DMS114 treated with DMSO at 0.1 percent for 48 hours (cell line): ENCODE data around the gene WSB1.
A peak's percentile ranks its signal among the peaks of the same experiment; 100 is the strongest.
"Not testable (repeated sequence)": the region's sequence is repeated elsewhere in the genome, so short reads cannot be mapped to it uniquely, and the experiment has no call there.

ENCODE experiments used
- DNase-seq: peaks from one replicate; lab custom pipeline; 2025; ENCODE audit not compliant: unreplicated experiment; lab: John Stamatoyannopoulos, UW

The WSB1 gene, protein sequence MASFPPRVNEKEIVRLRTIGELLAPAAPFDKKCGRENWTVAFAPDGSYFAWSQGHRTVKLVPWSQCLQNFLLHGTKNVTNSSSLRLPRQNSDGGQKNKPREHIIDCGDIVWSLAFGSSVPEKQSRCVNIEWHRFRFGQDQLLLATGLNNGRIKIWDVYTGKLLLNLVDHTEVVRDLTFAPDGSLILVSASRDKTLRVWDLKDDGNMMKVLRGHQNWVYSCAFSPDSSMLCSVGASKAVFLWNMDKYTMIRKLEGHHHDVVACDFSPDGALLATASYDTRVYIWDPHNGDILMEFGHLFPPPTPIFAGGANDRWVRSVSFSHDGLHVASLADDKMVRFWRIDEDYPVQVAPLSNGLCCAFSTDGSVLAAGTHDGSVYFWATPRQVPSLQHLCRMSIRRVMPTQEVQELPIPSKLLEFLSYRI

DNA sequence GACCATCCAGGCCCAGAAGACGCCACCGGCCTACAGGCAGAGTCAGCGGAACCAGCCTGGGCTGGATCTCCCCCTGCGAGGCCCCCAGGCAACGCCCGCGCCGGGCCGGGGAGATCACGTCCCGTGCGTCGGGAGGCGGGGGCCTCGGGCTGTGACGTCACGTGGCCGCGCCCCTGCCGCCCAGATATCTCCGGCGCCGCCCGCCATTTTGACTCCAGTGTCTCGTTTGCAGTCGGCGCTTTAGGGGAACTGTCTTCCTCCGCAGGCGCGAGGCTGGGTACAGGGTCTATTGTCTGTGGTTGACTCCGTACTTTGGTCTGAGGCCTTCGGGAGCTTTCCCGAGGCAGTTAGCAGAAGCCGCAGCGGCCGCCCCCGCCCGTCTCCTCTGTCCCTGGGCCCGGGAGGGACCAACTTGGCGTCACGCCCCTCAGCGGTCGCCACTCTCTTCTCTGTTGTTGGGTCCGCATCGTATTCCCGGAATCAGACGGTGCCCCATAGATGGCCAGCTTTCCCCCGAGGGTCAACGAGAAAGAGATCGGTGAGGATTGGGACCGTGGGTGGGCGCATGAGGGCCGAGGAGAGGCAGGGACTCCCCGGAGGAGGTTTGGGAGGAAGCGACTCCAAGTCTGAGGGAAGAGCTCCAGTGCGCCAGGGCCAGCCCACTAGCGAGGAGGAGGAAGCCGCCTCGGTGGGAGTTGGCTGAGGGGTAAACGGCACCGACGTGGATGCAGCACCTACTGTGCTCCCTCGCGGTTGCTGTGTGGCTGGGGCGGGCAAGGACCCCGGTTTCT lies at the start of gene WSB1:
Gene WSB1 (plus strand): TSS at position 217 of the 791 bp plus-strand sequence. CDS start 282 bp downstream, at position 499.
- peak; percentile 83 for DNase-seq

GRCh38 chr17:27244491-27245223 lies 49.3 kb upstream of the WSB1 start:
- DNase-seq: no peak

GRCh38 chr17:27245230-27245696 lies 48.7 kb upstream of the WSB1 start:
- peak; percentile 52 for DNase-seq

DNA sequence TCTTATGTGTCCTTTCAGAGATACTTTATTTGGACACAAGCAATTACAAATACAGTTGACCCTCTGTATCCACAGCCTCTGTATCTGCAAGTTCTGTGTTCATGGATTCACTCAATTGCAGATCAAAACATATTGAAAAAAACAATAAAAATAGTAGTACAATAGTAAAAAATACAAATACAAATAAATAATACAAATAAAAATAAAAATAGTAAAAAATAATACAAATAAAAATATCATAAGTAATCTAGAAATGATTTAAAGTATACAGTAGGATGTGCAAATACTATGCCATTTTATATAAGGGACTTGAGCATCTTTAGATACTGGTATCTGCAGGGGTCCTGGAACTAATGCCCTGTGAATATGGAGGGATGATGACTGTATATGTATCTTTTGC lies 47.4 kb upstream of the WSB1 start:
- no peak for DNase-seq

DNA sequence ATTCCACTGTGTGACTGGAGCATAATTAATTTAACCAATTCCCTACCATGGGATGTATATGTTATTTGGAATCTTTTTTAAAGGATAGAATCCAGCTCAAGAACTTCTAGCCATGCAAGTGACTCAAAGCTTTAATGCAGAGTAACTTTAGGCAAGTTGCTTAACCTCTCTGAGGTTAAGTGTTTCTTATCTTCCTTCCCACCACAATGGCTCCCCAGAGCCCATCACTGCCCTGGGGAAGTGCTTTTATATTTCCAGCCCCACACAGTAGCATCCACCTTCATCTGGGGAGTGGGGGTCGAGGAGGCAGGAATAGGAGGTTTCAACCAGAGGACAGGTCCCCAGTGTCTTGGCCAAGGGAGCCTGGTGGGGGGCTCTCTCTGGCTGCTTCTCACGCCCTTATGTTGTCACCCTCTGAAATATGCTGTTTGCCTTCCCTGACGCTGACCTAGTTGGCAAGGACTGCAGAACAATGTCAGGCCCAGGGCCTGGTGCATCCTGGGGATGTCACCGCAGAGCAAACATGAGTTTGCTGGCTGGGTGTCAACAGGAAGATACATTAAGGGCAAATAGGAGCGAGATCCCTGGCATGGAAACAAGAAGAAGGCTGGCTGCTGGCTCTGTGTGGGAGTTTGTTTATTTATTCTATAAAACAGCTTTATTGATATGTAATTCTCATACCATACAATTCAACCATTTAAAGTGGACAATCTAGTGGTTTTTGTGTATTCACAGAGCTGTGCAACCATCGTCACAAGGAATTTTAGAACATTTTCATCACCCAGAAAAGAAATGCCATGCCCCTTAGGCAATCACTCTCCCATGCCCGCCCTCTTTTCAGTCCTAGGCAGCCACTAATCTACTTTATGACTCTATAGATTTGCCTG lies 46.6 kb upstream of the WSB1 start:
- no peak for DNase-seq

GRCh38 chr17:27247958-27248342 lies 46.0 kb upstream of the WSB1 start:
- DNase-seq: no peak

DNA sequence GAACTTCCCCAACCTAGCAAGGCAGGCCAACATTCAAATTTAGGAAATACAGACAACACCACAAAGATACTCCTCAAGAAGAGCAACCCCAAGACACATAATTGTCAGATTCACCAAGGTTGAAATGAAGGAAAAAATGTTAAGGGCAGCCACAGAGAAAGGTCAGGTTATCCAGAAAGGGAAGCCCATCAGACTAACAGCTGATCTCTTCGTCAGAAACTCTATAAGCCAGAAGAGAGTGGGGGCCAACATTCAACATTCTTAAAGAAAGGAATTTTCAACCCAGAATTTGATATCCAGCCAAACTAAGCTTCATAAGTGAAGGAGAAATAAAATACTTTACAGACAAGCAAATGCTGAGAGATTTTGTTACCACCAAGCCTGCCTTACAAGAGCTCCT lies 43.1 kb upstream of the WSB1 start:
- not testable (repeated sequence) for DNase-seq

GRCh38 chr17:27254802-27255201 lies 39.1 kb upstream of the WSB1 start:
- not testable (repeated sequence) for DNase-seq

DNA sequence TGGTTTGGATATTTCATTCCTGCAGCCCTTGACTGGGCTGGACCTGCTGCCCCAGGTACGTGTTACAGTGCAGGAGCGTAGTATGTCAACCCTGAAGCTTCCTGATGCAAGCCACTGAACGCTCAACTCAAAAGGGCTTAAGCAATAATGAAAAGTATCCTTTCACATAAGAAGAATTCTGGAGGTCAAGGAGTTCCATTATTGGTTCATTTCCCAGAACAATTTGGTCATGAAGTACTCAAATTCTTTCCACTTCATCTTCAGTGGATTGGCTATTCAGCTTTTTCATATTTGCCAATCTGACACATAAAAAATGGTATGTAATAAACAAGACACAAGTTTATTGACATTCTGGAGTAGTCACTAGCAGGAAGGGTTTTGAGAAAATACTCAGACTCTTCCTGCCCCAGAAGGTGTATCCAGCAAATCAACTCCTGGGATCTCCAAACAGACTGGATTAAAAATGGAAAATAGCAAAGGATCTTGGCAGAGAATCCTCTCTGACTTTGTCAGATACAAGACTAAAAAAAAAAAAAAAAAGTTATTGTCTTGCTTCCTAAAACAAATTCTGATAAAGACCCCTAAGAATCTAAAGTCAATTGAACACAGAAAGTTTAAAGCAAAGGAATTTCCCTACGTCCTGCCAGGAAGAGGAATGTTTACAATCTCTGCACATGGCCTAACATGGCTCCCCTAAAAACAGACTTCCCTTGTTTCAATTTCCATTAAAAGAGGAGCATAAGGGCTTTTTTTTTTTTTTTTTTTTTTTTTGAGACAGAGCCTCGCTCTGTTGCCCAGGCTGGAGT lies 37.5 kb upstream of the WSB1 start:
- DNase-seq: no peak

DNA sequence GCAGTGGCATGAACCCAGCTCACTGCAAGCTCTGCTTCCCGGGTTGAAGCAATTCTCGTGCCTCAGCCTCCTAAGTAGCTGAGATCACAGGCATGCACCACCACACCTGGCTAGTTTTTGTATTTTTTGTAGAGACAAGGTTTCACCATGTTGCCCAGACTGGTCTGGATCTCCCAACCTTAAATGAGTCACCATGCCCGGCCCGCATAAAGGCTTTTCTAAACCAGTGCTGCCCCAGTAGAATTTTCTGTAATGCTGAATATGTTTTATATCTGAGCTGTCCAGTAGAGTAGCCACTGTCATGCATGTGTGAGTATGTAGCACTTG lies 36.9 kb upstream of the WSB1 start:
- no peak for DNase-seq

GRCh38 chr17:27259356-27259755 lies 34.6 kb upstream of the WSB1 start:
- no peak for DNase-seq

DNA sequence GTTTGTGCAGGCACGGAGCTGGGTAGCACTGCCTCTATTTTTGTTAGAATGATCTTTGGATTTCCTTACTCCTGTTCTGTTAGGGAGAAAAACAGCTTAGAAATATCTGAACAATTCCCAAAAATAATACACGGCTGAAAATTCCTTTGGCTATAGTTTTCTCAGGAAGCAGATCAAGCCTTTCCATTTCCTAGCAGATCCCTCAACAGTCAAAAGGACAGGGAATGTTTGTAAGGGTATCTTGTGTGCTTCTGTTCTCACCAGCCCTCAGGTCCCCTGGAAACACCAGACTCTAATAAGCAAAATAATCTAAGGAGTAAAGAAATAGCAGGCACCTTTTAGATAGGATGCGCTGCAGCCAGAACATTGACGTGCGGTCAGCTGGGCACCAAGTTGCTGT lies 30.5 kb upstream of the WSB1 start:
- no peak for DNase-seq

DNA sequence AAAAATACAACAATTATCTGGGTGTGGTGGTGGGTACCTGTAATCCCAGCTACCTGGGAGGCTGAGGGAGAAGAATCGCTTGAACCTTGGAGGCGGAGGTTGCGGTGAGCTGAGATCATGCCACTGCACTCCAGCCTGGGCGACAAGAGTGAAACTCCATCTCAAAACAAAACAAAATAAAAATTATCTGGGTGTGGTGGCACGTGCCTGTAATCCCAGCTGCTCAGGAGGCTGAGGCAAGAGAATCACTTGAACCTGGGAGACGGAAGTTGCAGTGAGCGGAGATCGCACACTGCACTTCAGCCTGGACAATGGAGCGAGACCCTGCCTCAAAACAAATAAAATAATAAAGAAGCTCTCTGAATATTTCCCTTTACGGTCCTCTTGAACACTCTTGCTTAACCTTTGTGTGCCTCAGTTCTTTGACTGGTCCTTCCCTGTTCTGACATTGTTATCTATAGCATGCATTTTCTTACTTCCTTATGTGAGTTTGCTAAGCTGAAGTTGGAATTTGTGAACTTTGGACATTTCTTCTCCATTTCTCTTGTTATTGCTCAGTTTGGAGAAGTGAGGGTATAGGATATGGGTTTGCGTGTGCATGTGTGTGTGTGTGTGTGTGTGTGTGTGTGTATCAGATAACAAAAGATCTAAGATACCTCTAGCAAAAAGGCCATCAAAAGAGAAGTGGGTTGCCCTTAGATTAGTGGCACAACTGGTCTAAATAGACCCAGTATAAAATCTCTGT lies 29.7 kb upstream of the WSB1 start:
- DNase-seq: no peak

- DNase-seq: no peak
Observed at GRCh38 chr17:27265333-27265732, 28.6 kb upstream of the WSB1 start.

DNA sequence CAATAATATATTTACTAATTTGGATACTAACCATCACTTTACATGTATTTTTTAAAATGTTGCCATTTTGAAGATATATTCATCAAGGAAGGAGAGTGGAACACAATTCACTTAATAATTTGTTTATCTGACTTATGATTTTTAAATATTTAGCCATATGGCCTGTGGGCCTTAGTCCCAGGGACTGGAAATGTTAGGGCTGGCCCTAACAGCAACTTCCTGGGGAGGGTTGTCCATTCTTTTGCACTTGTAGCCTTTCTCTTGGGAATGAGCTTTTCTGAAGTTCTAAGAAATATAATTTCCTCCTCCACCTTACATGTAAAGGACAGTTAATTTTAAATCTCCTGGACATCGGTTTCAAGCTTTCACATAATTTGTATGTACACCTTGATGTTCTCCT lies 27.7 kb upstream of the WSB1 start:
- DNase-seq: no peak

DNA sequence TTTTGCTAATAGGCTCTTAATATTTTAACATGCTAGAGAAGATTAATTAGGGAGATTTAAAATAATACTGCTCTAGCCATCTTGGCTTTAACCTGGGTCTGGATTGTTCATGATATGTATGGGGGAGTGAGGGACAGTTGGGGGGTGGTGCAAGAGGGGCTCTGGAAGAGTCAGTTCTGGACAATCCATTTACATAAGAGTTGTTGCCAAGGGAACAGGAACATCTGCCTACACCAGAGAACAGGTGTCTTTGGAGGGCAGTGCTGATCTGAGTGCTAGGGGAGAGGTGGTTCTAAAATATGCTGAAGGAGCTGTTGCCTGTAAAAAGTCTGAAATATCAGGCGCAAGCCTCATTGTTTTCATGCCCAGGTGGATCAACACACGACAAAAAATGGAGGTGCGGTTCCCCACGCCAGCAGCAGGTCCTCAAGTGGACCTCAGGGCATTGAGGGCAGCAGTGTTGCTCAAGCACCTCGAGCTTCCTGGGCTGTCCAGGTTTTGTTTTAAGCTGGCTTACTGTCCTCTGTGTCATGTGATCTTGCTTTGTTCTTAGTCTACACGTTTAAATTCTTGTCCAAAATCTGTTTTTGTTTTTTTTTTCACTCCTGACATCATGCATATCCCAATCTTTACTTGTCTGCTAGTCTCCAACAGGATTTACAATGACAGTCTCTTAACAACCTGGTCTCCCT lies 25.4 kb upstream of the WSB1 start:
- no peak for DNase-seq

DNA sequence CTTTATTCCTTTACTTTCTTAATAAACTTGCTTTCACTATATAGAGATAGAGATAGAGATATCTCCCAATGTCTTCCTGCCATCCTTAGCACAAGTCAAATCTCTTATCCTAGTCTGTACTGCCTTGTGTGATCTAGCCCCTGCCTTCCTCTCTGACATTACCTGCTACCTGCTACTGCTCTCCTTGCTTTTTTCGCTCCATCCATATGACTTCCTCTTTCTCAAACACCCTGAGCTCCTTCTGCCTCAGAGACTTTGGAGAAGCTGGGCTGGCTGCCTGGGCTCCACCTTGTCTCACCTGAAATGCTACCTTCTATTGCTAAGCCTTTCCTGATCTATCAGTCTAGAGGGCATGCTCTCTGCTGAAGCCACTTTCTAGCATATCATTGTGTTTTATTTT lies 24.7 kb upstream of the WSB1 start:
- no peak for DNase-seq

DNA sequence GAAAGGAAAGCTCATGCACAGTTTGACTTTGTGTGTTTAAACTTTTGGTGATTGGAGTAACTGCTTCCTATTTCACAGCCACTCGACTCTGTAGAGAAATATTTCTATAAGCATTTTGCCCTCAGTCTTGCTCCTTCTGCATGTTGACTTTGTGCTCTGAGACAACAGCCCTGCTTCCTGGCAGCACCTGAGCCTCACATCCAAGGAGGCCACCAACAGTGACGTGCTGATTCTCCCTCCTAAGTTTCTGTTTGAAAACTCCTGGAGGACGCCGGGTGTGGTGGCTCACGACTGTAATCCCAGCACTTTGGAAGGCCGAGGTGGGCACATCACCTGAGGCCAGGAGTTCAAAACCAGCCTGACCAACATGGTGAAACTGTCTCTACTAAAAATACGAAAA lies 23.9 kb upstream of the WSB1 start:
- no peak for DNase-seq
